Spinal cord (tissue), 10 donors: ENCODE measurements around the gene RD3L. TPM values are rescaled to one million over a fixed set of nuclear protein-coding genes. Genes with fewer than 3 reads are reported as not detected.

Experiments
- DNase-seq, 6 donors: peaks; one replicate each; pipeline versions ENCODE4 v3.0.0 to v3.0.0-alpha.2; 2013 to 2015; ENCODE audit warnings: low spot score in 6 of 6, low read depth in 4 of 6
- H3K27ac ChIP-seq: one replicate; pipeline ENCODE4 v1.5.1; 2013; ENCODE audit warnings: low read depth, low read length, control low read depth
- H3K27me3 ChIP-seq: one replicate; pipeline ENCODE4 v1.6.1; 2013; ENCODE audit warnings: low read length; ENCODE audit not compliant: control insufficient read depth, insufficient read depth
- H3K36me3 ChIP-seq: one replicate; pipeline ENCODE4 v1.6.1; 2013; ENCODE audit warnings: low read length; ENCODE audit not compliant: control insufficient read depth, insufficient read depth
- H3K4me1 ChIP-seq: one replicate; pipeline ENCODE4 v1.6.1; 2013; ENCODE audit warnings: low read length; ENCODE audit not compliant: control insufficient read depth, insufficient read depth
- H3K4me3 ChIP-seq: one replicate; pipeline ENCODE4 v1.5.1; 2013; ENCODE audit warnings: low read depth, low read length, control low read depth
- H3K9me3 ChIP-seq: one replicate; pipeline ENCODE4 v1.6.1; 2013; ENCODE audit warnings: low read length; ENCODE audit not compliant: control insufficient read depth, insufficient read depth
- WGBS: methylation state at CpG from one replicate; pipeline ENCODE4 v1.1.5; 2013; ENCODE audit warnings: missing lambda C conversion rate; ENCODE audit not compliant: insufficient coverage; 5-methylcytosine and 5-hydroxymethylcytosine counted together
- polyA plus RNA-seq, 2 donors: library from polyadenylated mRNA; unstranded; fragments of 120-200 nt; gene quantifications; one replicate each; pipeline ENCODE4 v1.2.1, GENCODE V29; 2013; ENCODE audit not compliant: insufficient read length in 2 of 2
- total RNA-seq, 2 donors: library from RNA; depleted of rRNA in 1 of 2; stranded (reverse); fragments of 120-200 nt in 1 of 2; fragments of >200 nt in 1 of 2; gene quantifications; one replicate each; pipeline versions ENCODE4 v1.2.3 to v1.2.4, GENCODE V29; 2013 to 2014
- donor health status: healthy.

The RD3L gene
- total and polyA plus RNA-seq, 4 donors = not detected

DNA sequence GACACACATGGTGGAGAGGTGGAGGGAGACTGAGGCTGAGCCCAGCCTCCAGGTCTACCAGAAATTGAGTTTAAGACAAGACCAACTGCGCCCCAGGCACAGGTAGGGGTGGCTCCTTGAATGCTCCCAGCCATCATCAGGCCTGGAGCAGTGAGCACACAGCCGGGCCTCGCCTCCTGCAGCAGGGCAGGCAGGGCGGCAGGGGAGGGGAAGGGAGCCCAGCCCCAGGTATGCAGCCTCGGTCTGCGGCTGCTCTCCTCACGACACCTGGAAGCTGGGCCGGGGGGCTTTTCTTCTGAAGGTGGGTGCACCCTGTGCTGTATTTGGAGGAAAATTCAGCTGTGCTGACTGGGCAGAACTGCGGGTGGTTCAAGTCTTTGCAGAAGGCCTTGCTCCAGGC lies 43.6 kb downstream of the RD3L start:
- no peak overlapping the region for H3K27ac ChIP-seq
- no peak overlapping the region for H3K4me3 ChIP-seq
- H3K4me1 ChIP-seq = no peaks in the 10 kb centered on the region
- peaks cover 3% of the 10 kb centered on the region for H3K36me3 ChIP-seq
- no peak for DNase-seq
- no peaks in the 10 kb centered on the region for H3K9me3 ChIP-seq
- WGBS = 87% methylated on average over 9 of the region's 9 CpGs
- no peaks in the 10 kb centered on the region for H3K27me3 ChIP-seq

GRCh38 chr14:103898204-103898603 lies 44.1 kb downstream of the RD3L start:
- no peaks in the 10 kb centered on the region for H3K9me3 ChIP-seq
- H3K36me3 ChIP-seq = peaks cover 3% of the 10 kb centered on the region
- H3K4me3 ChIP-seq = no peak overlapping the region
- H3K4me1 ChIP-seq = no peaks in the 10 kb centered on the region
- H3K27me3 ChIP-seq = no peaks in the 10 kb centered on the region
- H3K27ac ChIP-seq = no peak overlapping the region
- no peak for DNase-seq
- WGBS = 92% methylated on average over 3 of the region's 4 CpGs

DNA sequence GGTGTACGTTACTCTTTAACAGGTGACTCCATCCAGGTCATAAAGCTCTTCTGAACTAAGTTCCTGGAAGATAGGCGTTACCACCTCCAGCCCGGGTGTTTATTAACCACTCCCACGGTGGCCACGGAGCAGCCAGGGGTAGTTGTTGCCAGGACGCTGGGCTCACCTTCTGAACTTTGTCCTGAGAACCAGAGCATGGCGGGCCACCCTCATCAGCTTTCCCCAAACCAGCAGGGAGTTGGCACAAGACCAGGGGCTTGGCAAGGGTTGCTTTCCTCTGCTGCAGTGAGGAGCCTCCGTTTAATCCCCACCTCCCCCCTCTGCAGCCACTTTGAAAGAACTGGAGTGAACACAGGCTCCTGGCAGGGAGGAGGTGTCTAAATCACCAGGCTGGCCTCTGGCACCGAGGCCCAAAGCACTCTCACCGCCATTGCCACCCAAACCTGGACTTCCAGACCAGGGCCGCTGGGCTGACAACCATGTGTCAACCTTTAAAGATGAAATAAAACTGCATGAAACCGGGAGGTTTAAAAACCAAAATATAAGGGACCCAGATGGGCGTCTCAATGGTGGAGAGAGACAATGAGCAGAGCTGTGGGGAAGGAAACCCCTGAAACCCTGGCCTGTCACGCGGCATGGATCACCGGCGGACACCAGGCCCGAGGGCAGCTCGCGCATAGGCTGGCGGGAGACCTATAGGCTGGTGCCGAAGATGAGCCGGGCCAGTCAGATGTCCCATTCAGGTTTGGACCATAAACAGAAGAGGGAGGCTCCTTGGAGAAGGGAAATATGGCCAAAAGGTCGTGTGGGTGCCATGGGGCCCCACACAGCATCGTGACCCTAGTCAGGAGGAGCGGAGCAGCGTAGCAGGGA lies 45.0 kb downstream of the RD3L start:
- H3K4me1 ChIP-seq = no peaks in the 10 kb centered on the region
- no peak overlapping the region for H3K27ac ChIP-seq
- peak in 2 of 6 donors; percentile 6 to 27 for DNase-seq
- peaks cover 3% of the 10 kb centered on the region for H3K36me3 ChIP-seq
- H3K27me3 ChIP-seq = no peaks in the 10 kb centered on the region
- 75% methylated on average over 24 of the region's 27 CpGs for WGBS
- H3K9me3 ChIP-seq = no peaks in the 10 kb centered on the region
- no peak overlapping the region for H3K4me3 ChIP-seq

DNA sequence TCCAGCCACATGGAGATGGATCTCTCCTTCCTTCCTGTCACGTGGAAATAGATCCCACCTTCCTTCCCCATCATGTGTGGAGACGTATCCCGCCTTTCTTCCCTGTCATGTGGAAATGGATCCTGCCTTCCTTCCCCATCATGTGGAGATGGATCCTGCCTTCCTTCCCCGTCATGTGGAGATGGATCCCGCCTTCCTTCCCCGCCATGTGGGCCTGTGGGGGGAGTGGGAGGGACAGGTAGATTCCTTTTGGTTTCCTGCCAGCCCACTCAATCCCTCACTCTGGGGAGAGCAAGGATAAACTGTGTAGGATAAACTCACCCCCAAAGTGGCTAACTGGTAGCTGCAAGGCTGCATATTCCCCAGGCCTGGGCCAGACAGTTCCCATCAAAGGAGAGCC lies 45.8 kb downstream of the RD3L start:
- Histone ChIP-seq H3K4me1 (no peaks in the 10 kb centered on the region), H3K36me3 (peaks cover 3% of the 10 kb centered on the region), H3K27ac (no peak overlapping the region), H3K9me3 (no peaks in the 10 kb centered on the region), H3K4me3 (no peak overlapping the region), H3K27me3 (no peaks in the 10 kb centered on the region)
- WGBS = 80% methylated on average over 1 of the region's 6 CpGs
- DNase-seq = no peak

DNA sequence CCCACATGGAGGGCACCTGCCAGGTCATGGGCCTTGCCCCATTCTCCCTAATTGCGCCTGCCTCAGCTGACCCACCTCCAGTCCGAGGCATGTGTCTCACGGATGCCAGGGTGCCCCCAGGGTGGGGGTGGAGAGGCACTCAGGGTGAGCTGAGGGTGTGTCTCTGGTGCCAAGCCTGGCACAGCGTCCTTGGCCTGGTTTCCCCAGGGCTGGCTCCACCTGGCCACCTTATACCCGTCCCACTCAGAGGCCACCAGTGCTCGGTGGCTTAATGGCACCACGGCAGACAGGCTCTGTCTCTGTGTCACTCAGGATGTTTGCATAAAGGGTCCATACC lies 47.6 kb downstream of the RD3L start:
- no peaks in the 10 kb centered on the region for H3K27me3 ChIP-seq
- DNase-seq = no peak
- H3K4me1 ChIP-seq = no peaks in the 10 kb centered on the region
- 85% methylated on average over 6 of the region's 7 CpGs for WGBS
- no peaks in the 10 kb centered on the region for H3K9me3 ChIP-seq
- H3K27ac ChIP-seq = no peak overlapping the region
- H3K4me3 ChIP-seq = no peak overlapping the region
- H3K36me3 ChIP-seq = peaks cover 3% of the 10 kb centered on the region

DNA sequence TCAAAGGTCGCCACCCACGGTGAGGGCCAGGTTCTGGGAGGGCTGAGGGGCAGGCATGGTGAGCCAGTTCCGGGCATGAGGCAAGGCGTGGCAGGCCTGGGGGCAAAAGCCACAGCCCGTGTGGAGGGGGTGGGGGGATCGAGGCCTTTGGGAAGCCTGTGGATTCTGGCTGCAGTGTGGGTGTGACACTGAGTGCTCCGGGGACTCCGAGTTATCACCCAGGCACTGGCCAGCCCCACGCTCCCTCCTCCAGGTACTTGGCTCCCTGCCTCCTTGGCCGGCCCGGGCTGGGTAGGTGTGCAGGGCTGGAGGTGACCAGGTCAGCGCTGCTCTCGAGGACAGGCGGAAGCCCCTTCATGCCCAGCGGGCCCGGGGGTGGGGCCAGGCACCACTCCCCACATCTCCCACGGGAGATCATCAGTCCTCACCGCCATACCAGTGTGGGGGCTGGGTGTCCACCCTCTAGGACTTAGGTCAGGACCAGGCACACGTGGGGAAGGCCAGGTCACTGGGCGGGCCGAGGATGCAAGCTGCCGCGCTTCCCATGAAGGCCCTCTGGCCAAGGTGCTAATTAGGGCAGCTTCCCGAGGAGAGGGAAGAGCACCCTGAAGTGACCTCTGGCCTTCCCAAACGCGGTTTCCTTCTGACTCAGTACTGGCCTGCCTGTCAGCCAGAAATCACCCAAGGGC lies 48.2 kb downstream of the RD3L start:
- no peak overlapping the region for H3K27ac ChIP-seq
- H3K9me3 ChIP-seq = no peaks in the 10 kb centered on the region
- no peak for DNase-seq
- peaks cover 3% of the 10 kb centered on the region for H3K36me3 ChIP-seq
- WGBS = 75% methylated on average over 25 of the region's 26 CpGs
- no peak overlapping the region for H3K4me3 ChIP-seq
- no peaks in the 10 kb centered on the region for H3K27me3 ChIP-seq
- no peaks in the 10 kb centered on the region for H3K4me1 ChIP-seq

- no peak for DNase-seq
- peaks cover under 1% of the 10 kb centered on the region for H3K4me1 ChIP-seq
- no peak overlapping the region for H3K27ac ChIP-seq
- no peaks in the 10 kb centered on the region for H3K36me3 ChIP-seq
- H3K27me3 ChIP-seq = no peaks in the 10 kb centered on the region
- no peak overlapping the region for H3K4me3 ChIP-seq
- 78% methylated on average over 5 of the region's 8 CpGs for WGBS
- H3K9me3 ChIP-seq = no peaks in the 10 kb centered on the region
Observed at GRCh38 chr14:103892247-103892646, 50.1 kb downstream of the RD3L start.

GRCh38 chr14:103891667-103892215 lies 50.6 kb downstream of the RD3L start:
- Histone ChIP-seq H3K27me3 (no peaks in the 10 kb centered on the region), H3K4me1 (peaks cover 5% of the 10 kb centered on the region), H3K36me3 (no peaks in the 10 kb centered on the region), H3K9me3 (no peaks in the 10 kb centered on the region), H3K4me3 (no peak overlapping the region), H3K27ac (no peak overlapping the region)
- WGBS = 90% methylated on average over 15 of the region's 15 CpGs
- DNase-seq = no peak

- Histone ChIP-seq H3K27ac (no peak overlapping the region), H3K27me3 (no peaks in the 10 kb centered on the region), H3K36me3 (no peaks in the 10 kb centered on the region), H3K4me1 (peaks cover 7% of the 10 kb centered on the region), H3K4me3 (no peak overlapping the region), H3K9me3 (no peaks in the 10 kb centered on the region)
- WGBS = 87% methylated on average over 18 of the region's 18 CpGs
- DNase-seq = no peak
Observed at GRCh38 chr14:103890821-103891666, 51.3 kb downstream of the RD3L start.
